ENCODE measurements around the gene PALLD. TPM values are rescaled to one million over a fixed set of nuclear protein-coding genes. Genes with fewer than 3 reads are reported as not detected.

PALLD gene
- total RNA-seq, 2 experiments from 2014 or later, result 0.91 to 2.0 TPM

GRCh38 chr4:168652755-168653154 lies 155.9 kb downstream of the PALLD start:
- ATAC-seq (ENCODE audit: low read depth) (no peak), DNase-seq (no peak)
- no peaks in the 10 kb centered on the region for H3K9me3 Mint-ChIP-seq
- no peak overlapping the region for H3K4me3 Mint-ChIP-seq
- H3K4me1 Mint-ChIP-seq, result no peaks in the 10 kb centered on the region
- H3K36me3 Mint-ChIP-seq, result no peaks in the 10 kb centered on the region
- no peak overlapping the region for H3K27ac Mint-ChIP-seq
- peaks cover 40% of the 10 kb centered on the region for H3K27me3 Mint-ChIP-seq
- POLR2A ChIA-PET, result interaction anchor here (0.6 kb wide), 1 partner anchor 20 kb away, joined by 3 read pairs; no protein-coding TSS in a partner anchor

GRCh38 chr4:168654104-168654847 lies 157.4 kb downstream of the PALLD start:
- POLR2A ChIA-PET, result no interaction called here
- Mint-ChIP-seq H3K27me3 (peaks cover 39% of the 10 kb centered on the region), H3K36me3 (no peaks in the 10 kb centered on the region), H3K27ac (no peak overlapping the region), H3K4me3 (no peak overlapping the region), H3K9me3 (no peaks in the 10 kb centered on the region), H3K4me1 (no peaks in the 10 kb centered on the region)
- DNase-seq, result no peak
- ATAC-seq (ENCODE audit: low read depth), result no peak

- no peaks in the 10 kb centered on the region for H3K9me3 Mint-ChIP-seq
- peaks cover 40% of the 10 kb centered on the region for H3K27me3 Mint-ChIP-seq
- H3K27ac Mint-ChIP-seq, result no peak overlapping the region
- no peak overlapping the region for H3K4me3 Mint-ChIP-seq
- H3K36me3 Mint-ChIP-seq, result no peaks in the 10 kb centered on the region
- no peak for ATAC-seq (ENCODE audit: low read depth)
- no peak for DNase-seq
- no peaks in the 10 kb centered on the region for H3K4me1 Mint-ChIP-seq
- POLR2A ChIA-PET, result no interaction called here
These were observed 158.0 kb downstream of the PALLD start for GRCh38 chr4:168654848-168655174.

GRCh38 chr4:168655182-168655581 lies 158.3 kb downstream of the PALLD start:
- Mint-ChIP-seq H3K27ac (no peak overlapping the region), H3K27me3 (peaks cover 42% of the 10 kb centered on the region), H3K36me3 (no peaks in the 10 kb centered on the region), H3K4me3 (no peak overlapping the region), H3K4me1 (no peaks in the 10 kb centered on the region), H3K9me3 (no peaks in the 10 kb centered on the region)
- no peak for DNase-seq
- peak; percentile 10 for ATAC-seq (ENCODE audit: low read depth)
- POLR2A ChIA-PET, result no interaction called here

- H3K27ac Mint-ChIP-seq, result no peak overlapping the region
- peaks cover 43% of the 10 kb centered on the region for H3K27me3 Mint-ChIP-seq
- H3K36me3 Mint-ChIP-seq, result no peaks in the 10 kb centered on the region
- no peaks in the 10 kb centered on the region for H3K9me3 Mint-ChIP-seq
- POLR2A ChIA-PET, result no interaction called here
- no peak overlapping the region for H3K4me3 Mint-ChIP-seq
- DNase-seq, result no peak
- ATAC-seq (ENCODE audit: low read depth), result no peak
- H3K4me1 Mint-ChIP-seq, result no peaks in the 10 kb centered on the region
These were observed 159.3 kb downstream of the PALLD start for GRCh38 chr4:168656055-168656660.

GRCh38 chr4:168656946-168657473 lies 160.2 kb downstream of the PALLD start:
- H3K36me3 Mint-ChIP-seq, result no peaks in the 10 kb centered on the region
- DNase-seq (no peak), ATAC-seq (ENCODE audit: low read depth) (no peak)
- no peak overlapping the region for H3K27ac Mint-ChIP-seq
- peaks cover 37% of the 10 kb centered on the region for H3K27me3 Mint-ChIP-seq
- H3K4me3 Mint-ChIP-seq, result no peak overlapping the region
- H3K4me1 Mint-ChIP-seq, result no peaks in the 10 kb centered on the region
- POLR2A ChIA-PET, result no interaction called here
- H3K9me3 Mint-ChIP-seq, result no peaks in the 10 kb centered on the region

GRCh38 chr4:168658751-168659150 lies 161.9 kb downstream of the PALLD start:
- Mint-ChIP-seq H3K9me3 (no peaks in the 10 kb centered on the region), H3K27me3 (peaks cover 40% of the 10 kb centered on the region), H3K4me1 (no peaks in the 10 kb centered on the region), H3K36me3 (no peaks in the 10 kb centered on the region), H3K4me3 (no peak overlapping the region), H3K27ac (no peak overlapping the region)
- POLR2A ChIA-PET, result no interaction called here
- ATAC-seq (ENCODE audit: low read depth), result no peak
- no peak for DNase-seq

- no peaks in the 10 kb centered on the region for H3K4me1 Mint-ChIP-seq
- H3K4me3 Mint-ChIP-seq, result no peak overlapping the region
- no peaks in the 10 kb centered on the region for H3K36me3 Mint-ChIP-seq
- POLR2A ChIA-PET, result no interaction called here
- no peaks in the 10 kb centered on the region for H3K9me3 Mint-ChIP-seq
- H3K27me3 Mint-ChIP-seq, result peaks cover 41% of the 10 kb centered on the region
- DNase-seq (no peak), ATAC-seq (ENCODE audit: low read depth) (no peak)
- no peak overlapping the region for H3K27ac Mint-ChIP-seq
These were observed 163.1 kb downstream of the PALLD start for GRCh38 chr4:168659741-168660465.

GRCh38 chr4:168662297-168662984 lies 165.6 kb downstream of the PALLD start:
- H3K4me1 Mint-ChIP-seq, result no peaks in the 10 kb centered on the region
- H3K4me3 Mint-ChIP-seq, result no peak overlapping the region
- H3K27me3 Mint-ChIP-seq, result peaks cover 33% of the 10 kb centered on the region
- POLR2A ChIA-PET, result no interaction called here
- no peaks in the 10 kb centered on the region for H3K9me3 Mint-ChIP-seq
- H3K36me3 Mint-ChIP-seq, result no peaks in the 10 kb centered on the region
- no peak for DNase-seq
- no peak for ATAC-seq (ENCODE audit: low read depth)
- H3K27ac Mint-ChIP-seq, result no peak overlapping the region

- no peak overlapping the region for H3K27ac Mint-ChIP-seq
- H3K9me3 Mint-ChIP-seq, result no peaks in the 10 kb centered on the region
- no peak for ATAC-seq (ENCODE audit: low read depth)
- no peaks in the 10 kb centered on the region for H3K36me3 Mint-ChIP-seq
- no peak overlapping the region for H3K4me3 Mint-ChIP-seq
- H3K27me3 Mint-ChIP-seq, result peaks cover 31% of the 10 kb centered on the region
- POLR2A ChIA-PET, result no interaction called here
- no peaks in the 10 kb centered on the region for H3K4me1 Mint-ChIP-seq
- DNase-seq, result no peak
These were observed 167.5 kb downstream of the PALLD start for GRCh38 chr4:168664242-168664891.

GRCh38 chr4:168666531-168666930 lies 169.7 kb downstream of the PALLD start:
- ATAC-seq (ENCODE audit: low read depth), result no peak
- H3K27ac Mint-ChIP-seq, result no peak overlapping the region
- POLR2A ChIA-PET, result no interaction called here
- no peaks in the 10 kb centered on the region for H3K9me3 Mint-ChIP-seq
- no peaks in the 10 kb centered on the region for H3K36me3 Mint-ChIP-seq
- H3K4me1 Mint-ChIP-seq, result no peaks in the 10 kb centered on the region
- H3K4me3 Mint-ChIP-seq, result no peak overlapping the region
- H3K27me3 Mint-ChIP-seq, result peaks cover 26% of the 10 kb centered on the region
- DNase-seq, result no peak

- Mint-ChIP-seq H3K4me1 (no peaks in the 10 kb centered on the region), H3K4me3 (no peak overlapping the region), H3K9me3 (no peaks in the 10 kb centered on the region), H3K27me3 (peaks cover 26% of the 10 kb centered on the region), H3K36me3 (no peaks in the 10 kb centered on the region), H3K27ac (no peak overlapping the region)
- POLR2A ChIA-PET, result no interaction called here
- DNase-seq (no peak), ATAC-seq (ENCODE audit: low read depth) (no peak)
These were observed 170.5 kb downstream of the PALLD start for GRCh38 chr4:168667376-168667775.

- Mint-ChIP-seq H3K4me1 (no peaks in the 10 kb centered on the region), H3K27me3 (peaks cover 25% of the 10 kb centered on the region), H3K4me3 (no peak overlapping the region), H3K9me3 (no peaks in the 10 kb centered on the region), H3K36me3 (no peaks in the 10 kb centered on the region), H3K27ac (no peak overlapping the region)
- DNase-seq (no peak), ATAC-seq (ENCODE audit: low read depth) (no peak)
- POLR2A ChIA-PET, result no interaction called here
These were observed 171.1 kb downstream of the PALLD start for GRCh38 chr4:168667921-168668320.

Measured in activated naive CD8-positive, alpha-beta T cell treated with anti-CD3 and anti-CD28 coated beads, Interleukin-2, amount 10 ng/mL, durations not matched to agents 7 days and 5 days (primary cell).